ENCODE data around the gene USH1C.
A peak's percentile ranks its signal among the peaks of the same experiment; 100 is the strongest.

Gene USH1C

GRCh38 chr11:17547051-17547577 is 2.9 kb upstream of the USH1C start, which contains the start of gene OTOG:
Gene OTOG (plus strand): TSS chr11:17547259. CDS start chr11:17547373, 114 bp downstream.
- peak; percentile 15 for DNase-seq (ENCODE audit: low read depth, low spot score)

DNA sequence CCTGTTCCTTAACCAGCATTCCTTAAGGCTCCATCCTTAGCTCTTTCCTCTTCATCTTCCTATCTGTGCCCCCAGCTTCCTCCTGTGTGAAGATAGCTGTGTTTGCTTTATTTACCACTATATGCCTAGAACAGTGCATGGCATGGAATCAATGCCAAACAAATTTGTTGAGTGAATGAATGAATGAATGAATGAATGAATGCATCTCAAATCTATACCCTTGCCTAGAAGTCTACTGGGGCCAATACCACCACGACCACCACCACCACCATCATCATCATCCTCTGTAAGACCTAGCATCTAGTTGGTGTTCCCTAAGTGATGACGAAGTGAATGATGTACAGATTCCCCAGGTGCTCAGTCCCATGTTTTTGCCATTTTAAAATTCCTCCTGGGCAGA is 2.0 kb upstream of the USH1C start:
- DNase-seq (ENCODE audit: low read depth, low spot score), result no peak

DNA sequence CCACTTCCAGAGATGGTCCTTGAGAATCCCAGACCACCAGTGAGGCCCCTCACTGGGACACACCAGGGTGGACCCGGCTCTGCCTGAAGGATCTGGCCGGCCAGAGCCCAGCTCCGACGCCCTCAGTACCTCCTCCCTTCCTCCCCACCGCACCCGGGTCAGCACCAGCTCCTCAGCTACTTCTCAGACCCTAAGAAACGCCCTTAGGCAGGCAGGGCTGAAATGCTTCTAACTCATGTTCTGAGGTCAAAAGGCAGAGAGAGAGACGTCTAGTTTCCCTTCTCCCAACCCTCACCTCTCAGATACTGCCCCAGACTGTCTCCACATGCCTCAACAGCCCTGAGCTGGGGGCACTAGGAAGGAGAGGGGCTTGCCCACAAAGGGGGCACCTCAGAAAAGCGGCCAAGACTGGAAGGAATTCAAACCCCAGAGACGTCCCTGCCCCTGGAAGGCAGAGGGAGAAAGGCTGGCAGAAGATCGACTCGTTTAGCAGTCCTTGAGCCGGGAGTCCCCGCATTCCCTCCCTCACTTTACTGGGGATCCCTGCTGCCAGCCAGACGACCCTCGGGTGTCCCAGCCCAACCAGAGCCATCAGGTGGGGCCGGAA is 539 bp downstream of the USH1C start:
- no peak for DNase-seq (ENCODE audit: low read depth, low spot score)

- DNase-seq (ENCODE audit: low read depth, low spot score), result no peak
Measured at GRCh38 chr11:17543041-17543440, 1.2 kb downstream of the USH1C start.

DNA sequence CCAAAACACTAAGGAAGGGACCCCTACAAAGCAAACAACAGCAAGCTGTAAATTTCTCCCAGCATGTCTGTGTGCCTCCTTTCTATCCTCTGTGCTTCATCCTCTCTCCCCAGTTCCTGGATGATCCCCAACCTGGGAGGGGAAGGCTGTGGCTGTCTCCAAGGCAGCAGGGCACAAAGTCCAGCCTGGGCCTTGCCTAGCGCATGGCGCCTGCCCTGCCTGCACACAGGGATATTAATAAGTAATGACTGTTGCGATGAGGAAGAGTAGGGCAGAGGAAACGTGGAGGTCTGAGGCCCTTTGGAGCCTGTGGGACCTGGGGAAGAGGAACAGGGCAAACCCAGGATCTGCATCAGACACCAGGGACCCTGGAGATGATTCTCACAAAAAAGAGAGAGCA is 2.0 kb downstream of the USH1C start:
- DNase-seq (ENCODE audit: low read depth, low spot score), result no peak

DNA sequence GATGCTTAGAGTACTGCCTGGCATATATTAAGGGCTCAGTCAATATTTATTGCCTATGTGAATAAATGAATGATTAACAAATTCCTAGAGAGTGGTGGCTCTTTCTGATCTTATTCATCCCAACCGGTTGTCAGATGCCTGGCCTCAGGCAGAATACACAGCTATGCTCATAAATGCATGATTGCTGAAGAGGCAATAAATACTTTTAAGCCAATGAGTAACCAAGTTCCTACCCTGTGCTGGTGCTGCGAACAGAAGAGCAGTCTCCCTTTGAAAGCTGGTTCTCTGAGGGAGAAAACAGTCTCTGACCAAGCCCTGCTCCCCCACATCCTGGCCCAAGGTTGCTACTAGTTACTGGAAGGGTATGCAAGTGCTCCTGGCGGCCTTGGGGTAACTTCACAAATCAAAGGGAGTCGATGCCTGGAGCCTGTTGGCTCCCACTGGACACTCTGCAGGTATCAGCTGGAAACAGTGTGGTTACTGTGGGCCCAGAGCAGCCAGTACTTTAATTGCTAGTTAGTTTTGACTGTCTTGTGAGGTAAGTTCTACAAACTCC is 2.8 kb downstream of the USH1C start:
- DNase-seq (ENCODE audit: low read depth, low spot score), result no peak

- DNase-seq (ENCODE audit: low read depth, low spot score), result no peak
Measured at GRCh38 chr11:17540807-17541206, 3.4 kb downstream of the USH1C start.

- no peak for DNase-seq (ENCODE audit: low read depth, low spot score)
Measured at GRCh38 chr11:17538731-17539130, 5.5 kb downstream of the USH1C start.

GRCh38 chr11:17538054-17538453 is 6.2 kb downstream of the USH1C start:
- DNase-seq (ENCODE audit: low read depth, low spot score), result no peak

- no peak for DNase-seq (ENCODE audit: low read depth, low spot score)
Measured at GRCh38 chr11:17537261-17537660, 7.0 kb downstream of the USH1C start.

DNA sequence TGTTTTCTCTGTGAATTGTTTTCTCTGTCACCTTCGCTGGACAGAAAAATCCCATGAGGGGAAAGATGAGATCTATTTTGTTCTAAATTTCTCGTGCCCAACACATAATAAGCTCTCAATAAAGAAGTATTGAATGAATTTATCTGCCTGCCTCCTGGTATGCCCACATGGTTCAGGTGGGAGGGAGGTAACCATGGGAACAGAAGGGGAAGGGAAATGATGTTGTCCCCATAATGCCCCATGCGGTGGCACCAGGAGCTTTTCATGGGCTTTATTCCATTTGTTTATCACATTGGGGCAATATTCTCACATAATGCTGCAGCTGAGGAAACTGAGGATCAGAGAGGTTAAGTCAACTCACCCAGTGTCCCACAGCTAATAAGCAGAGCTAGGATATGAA is 8.7 kb downstream of the USH1C start:
- no peak for DNase-seq (ENCODE audit: low read depth, low spot score)

DNA sequence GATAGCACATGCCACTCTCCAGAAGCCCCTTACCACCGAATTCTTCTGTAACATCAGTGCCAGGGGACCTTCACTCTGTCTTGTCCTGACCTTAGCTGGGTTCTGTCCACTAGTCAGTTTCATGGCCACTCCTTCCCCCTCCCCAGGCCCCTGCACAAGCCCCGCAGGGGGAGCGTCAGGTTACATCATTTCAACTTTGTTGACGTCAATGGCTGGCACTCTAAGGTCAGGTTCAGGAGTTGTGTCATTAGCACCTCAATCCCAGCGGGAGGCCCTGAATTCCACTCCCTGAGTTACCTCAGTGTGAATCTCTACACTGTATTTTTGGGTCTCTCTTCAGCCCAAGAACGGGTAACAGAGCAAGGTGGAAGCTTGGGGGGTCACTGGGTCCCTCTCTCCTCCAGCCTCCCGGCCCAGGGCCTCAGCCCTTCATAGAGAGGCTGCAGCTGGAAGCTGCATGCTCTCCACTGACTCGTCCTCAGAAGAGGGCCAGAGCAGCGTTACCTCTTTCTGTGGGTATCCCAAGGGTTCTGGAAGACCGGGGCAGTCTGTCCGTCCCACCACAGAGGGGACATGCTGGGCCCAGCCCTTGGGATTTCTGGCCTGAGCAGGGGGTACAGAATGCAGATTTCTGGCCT is 10.3 kb downstream of the USH1C start:
- no peak for DNase-seq (ENCODE audit: low read depth, low spot score)

- no peak for DNase-seq (ENCODE audit: low read depth, low spot score)
Measured at GRCh38 chr11:17533341-17533740, 10.9 kb downstream of the USH1C start.

DNA sequence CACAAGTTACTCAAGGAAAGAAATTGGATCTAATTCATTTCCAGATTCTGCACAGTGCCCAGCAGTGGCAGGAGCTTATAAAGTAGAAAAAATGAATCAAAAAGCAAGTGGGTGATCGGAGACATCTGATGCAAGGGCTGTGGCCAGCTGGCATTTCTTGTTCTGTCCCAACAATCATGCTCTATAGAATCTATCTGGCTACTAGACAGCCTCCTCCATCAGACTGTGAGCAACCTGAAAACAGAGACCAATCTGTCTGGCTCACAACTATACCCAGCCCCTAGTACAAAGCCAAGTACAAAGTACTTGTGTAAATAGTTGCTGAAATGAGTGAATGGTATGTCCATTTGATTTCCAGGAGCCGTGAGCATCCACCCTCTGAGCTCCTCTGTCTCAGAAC is 11.4 kb downstream of the USH1C start:
- DNase-seq (ENCODE audit: low read depth, low spot score), result no peak

DNA sequence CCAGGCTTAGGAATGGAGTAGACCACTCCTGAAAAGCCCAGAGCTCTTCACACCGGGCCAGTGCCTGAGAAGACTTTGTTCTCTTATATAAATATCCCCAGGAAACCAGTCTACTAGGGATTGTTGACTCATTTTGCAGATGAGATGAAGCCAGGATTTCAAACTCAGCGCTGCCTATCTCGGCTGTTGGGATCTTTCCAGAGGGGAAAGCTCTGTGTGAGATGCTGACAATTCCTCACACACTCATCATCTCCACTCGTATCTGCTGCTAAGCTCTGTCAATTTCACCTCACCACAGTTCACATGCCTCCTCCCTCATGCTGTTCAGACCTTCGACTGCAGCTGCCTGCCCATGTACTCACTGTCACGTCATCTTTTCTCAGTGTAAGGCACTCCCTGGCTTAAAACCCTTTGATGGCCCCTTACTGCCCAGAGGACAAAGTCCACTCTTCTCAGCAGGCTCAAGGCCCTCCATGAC is 12.5 kb downstream of the USH1C start:
- peak; percentile 28 for DNase-seq (ENCODE audit: low read depth, low spot score)

DNA sequence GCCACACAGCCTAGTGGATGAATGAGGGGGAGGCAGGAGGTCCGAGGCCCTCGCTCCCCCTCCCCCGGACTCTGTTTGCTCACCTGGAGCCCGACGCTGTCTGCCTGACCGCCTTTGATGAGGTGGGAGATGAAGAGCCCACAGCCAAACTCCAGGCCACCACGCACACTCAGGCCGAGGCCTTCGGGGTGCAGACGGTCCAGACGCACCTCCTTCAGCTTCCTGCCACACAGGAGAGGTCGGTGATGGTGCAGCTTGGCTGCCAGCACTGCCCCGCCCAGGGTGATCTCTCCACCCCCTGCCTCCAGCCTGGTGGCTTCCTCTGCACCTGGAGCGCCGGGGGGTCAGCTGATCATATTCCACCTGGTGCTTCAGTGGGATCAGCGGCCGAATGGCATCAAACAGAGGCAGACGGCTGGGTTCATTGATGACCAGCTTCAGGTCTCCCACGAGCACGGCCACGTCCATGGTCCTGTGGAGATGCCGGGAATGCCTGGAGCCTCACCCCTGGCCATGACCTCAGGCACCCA is 13.1 kb downstream of the USH1C start:
- no peak for DNase-seq (ENCODE audit: low read depth, low spot score)

- DNase-seq (ENCODE audit: low read depth, low spot score), result peak; percentile 49
Measured at GRCh38 chr11:17529844-17530185, 14.4 kb downstream of the USH1C start.

DNA sequence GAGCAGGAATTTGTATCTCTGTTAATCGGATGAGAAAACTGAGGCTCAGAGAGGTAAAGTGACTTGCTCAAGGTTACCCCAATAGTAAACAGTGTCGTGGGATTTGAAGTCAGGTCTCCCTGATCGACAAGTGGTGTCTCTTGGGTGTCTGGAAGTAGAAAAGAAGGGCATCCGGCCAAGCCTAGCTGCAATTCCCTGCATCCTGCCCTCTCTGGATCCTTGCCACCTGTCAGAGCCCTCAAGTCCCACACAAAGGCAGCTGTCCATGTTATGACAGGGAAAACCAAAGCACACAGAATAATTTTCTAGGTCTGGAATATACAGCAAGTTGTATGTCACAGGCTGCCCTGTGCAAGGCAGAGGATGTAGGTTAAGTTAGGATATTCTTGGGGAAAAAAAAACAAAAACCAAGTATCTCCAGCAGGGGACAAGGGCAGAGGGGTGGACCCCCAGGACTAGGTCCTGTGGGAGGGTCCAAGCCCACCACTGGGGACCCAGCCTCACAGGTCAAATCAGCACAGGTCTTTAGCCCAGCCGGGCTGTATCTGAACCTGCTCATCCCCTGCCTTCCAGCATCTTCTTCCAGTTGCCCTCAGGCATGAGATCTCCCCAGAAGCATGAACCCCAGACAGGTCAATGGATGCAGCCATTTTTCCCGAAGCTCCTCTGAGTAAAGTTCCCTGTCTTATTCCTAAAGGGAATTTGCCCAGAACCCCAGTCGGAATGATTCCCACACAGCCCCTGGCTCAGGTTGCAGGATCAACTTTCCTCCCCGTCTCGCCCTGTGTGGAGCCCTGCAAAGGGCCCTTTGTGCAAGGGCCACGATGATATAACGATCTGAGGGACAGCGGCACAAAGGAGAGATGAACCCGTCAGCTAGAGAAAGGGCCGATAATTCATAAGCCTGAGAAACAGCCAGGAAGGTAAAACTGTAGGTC is 15.0 kb downstream of the USH1C start:
- no peak for DNase-seq (ENCODE audit: low read depth, low spot score)

DNA sequence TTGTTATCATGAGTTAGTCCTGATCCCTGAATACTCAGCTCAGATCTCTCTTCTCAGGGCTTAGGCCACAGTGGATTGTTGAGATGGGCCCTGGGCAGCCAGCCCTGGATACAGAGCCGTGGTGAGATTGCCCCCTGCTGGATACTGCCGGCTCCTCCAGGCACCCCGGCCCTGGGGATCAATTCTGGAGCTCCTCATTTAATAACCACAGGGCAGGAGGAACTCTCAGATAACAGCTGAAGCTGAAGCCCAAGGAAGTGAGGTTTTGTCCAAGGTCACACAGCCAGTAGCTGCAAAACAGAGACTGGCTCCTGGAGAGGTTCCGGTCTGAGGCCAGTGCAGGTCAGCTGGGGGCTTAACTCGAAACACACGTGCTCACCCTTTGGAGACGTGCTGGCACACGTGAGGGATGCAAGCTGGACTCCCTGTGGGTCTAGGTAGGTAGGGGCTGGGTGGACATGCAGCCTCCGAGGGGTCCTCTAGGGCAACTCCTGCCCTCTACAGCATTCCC is 16.0 kb downstream of the USH1C start:
- peak; percentile 58 for DNase-seq (ENCODE audit: low read depth, low spot score)

DNA sequence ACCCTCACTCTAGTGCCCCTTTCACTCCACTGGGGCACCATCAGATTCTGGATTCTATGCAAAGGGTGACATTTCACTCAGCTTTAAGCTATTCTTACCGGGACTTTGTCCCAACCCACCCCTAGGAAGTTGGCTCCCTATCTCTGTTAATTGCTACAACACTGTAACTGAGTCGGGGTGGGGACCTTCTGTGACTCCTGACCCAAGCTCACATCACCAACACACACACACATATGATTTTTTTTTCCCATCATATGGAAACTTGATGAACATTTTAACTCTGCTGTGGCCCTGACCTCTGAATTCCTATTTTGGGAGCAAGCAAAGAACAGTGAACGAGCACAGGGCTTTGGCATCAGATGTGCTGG is 16.6 kb downstream of the USH1C start:
- DNase-seq (ENCODE audit: low read depth, low spot score), result no peak

DNA sequence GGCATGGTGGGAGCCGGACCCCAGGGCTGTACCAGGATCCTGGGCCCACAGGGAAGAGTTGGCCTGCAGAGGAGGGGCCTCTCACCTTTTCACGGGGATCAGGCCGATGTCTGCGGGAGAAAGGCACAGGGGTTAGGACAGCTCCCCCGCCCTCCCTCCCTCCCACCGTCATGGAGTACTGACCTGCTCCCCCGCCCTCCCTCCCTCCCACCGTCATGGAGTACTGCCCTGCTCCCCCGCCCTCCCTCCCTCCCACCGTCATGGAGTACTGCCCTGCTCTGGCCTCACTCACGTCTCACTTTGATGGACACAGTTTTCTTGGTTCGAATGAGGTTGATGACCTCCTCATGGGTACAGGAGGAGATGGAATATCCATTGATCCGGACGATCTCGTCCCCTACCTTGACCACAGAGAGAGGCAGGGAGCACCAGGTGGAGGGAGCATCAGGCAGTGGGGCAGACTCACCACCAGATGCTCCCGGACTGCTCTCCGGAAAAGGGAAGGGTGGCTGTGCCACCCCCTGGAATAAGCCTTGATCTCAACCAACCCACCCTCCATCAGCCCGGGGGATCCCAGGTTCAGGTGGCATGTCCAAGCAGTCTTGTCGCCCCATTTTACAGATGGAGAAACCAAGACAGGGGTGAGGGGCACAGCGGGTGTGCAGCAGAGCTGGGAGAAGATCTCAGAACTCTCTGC is 17.1 kb downstream of the USH1C start:
- DNase-seq (ENCODE audit: low read depth, low spot score), result no peak

All from astrocyte of the hippocampus (primary cell).